GM21737 (cell line): ENCODE measurements around the gene ALDH9A1.

ENCODE experiments used
- ATAC-seq: cut with Tn5 transposase; IDR thresholded peaks from one replicate; pipeline ENCODE4 v1.9.1; 2021; ENCODE audit warnings: mild to moderate bottlenecking, moderate library complexity; ENCODE audit not compliant: unreplicated experiment

Gene ALDH9A1

DNA sequence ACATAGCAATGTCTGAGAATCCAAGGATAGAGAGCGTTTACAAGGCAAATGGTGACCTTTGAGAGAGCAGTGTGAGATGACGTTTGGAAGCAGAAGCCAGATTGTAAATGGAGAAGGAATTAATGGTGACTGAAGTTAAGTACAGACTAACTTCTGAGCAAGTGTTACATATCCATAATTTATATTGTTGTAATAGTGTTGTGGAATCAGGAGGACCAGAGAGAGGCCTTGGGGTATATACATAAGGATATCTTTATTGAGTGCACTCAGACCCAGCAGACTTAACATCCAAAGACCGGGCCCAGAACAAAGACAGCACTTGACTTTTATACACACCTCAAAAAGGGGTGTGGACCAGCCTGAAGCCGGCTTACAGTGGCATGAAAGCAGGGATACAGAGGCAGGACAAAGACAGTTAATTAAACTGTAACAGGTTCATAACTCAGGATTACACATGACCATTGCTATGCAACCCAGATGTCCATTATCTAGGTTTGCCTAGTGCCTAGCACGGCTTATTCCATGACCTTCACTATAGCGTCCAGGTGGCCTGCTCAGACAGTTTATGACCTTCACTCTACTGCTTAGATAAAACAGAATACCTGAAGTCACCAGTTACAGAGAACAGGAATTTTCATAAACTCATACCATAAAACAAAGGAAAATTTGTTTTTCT lies 70.1 kb downstream of the ALDH9A1 start:
- no peak for ATAC-seq

DNA sequence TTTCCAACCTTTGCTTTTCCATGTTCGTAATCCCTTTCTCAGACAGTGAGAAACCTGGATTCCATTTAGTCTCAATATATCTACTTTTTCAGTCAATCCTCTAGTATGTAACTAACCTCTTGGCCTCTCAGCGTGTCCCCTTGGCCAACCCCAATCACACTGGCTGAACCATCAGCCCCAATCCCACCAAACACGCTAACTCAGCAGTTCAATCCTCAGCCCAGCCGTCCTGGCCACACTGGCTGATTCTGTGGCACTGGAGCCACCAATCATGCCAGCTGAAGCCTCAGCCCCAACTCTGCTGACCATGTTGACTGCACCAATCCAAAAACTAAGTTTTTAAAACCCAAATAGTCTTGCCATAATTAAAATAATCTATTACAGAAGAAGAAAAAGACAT lies 73.9 kb downstream of the ALDH9A1 start:
- no peak for ATAC-seq

DNA sequence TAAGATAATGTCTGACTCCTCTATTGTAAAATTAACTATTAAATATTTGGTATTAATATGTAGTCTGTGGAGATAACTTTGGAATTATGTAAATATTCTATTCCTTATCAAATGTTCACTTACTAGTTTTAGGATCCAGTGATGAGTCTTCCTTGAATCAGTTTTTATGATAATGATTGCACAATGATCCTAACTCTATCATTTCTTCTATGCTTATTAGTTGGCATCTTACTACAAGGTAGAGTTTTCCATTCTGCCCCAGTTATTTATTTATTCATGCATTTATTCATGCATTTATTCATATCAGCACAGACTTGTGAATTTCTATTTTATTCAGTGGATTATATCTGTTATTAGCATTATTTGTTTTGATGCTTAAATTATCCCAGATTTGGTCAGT lies 74.7 kb downstream of the ALDH9A1 start:
- no peak for ATAC-seq

DNA sequence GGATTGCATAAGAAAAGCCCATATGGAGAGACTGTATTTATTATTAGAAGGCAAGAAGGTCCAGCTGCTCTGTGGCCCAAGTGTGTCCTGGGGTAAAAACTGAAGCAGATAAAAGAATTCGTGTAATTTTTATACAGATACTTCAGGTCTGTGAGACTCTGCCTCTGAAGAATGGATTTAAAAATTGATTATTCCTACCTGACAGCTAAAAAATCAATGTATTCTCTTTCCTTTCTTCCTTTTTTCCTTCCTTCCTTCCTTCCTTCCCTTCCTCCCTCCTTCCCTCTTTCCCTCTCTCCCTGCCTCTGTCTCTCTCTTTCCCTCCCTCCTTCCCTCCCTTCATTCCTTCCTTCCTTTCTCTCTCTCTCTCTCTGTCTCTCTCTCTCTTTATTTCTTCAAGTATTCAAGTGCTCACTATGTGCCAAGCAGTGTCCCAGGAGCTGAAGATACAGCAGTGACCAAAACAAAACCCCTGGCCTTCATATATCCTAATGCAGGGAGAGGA lies 78.7 kb downstream of the ALDH9A1 start:
- ATAC-seq = no peak

DNA sequence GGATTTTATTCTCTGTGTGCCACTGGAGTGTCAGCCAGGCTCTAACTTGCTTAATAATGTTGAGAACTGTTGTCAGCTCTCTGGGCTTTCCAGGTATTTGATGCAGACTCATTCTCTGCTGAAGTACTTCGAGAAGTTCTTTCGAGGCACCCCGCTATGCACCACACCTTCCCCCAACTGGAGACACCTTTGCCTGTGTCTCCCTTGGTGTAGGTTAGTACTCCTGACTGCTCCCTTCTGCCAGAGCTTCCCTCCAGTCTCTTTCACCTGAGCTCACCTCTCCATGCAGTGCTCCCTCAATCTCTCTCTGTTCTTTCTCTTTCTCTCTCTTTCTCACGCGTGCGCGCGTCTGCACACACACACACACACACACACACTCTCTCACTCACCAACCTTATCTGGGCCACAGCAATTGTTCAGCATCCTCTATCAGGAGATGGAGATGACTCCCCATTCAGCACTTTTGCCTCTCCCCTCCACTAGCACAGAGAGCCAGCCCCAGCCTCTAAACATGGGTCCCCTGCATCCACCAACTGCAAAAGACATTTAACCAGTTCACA lies 81.3 kb downstream of the ALDH9A1 start:
- no peak for ATAC-seq

DNA sequence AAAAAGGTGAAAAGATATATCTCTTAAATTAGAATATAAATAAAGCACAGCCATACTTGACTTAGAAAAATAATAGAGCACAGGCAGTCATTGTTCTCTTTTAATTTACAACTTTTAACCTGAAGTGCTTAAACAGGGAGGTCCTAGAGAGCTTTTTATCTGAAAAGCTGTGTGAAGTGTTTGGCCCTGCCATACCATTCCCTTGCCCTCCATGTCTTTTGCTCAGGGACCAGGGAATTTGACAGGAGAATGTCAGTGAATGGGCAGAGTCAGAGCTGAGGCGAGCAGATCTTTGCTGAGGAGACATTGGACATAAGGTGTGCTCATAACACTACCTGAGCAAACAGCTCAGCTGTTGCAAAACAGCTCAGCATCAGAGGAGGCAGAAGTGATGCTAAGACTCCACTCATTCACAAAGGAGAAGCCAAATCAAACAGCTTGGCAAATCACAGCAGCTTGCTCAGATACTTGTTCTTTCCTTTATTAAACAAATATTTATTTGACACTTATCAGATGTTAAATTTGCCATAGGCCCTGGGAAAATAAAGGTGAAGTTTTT lies 82.2 kb downstream of the ALDH9A1 start:
- ATAC-seq = no peak
